ENCODE data around the gene BACH2.

DNA sequence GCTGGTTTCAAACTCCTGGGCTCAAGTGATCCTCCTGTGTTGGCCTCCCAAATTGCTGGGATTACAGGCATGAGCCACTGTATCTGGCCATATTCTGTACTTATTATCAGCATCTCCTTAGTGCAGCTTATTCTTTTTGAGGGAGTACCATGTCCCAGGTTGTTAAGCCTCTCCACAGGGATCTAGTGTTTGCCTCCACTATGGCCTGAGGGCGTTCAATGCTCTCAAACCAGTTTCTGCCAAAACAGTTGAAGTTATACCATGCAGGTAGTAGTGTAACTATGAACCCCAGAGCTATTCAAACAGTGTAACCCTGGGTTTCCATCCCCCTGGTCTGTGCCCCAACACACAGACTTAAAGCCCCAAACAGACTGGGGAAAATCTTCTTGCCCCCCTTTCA lies 81.7 kb downstream of the BACH2 start:
- no peak for TF ChIP-seq POLR2A (conservative IDR thresholded peaks at IDR 0.05)
- TF ChIP-seq JUNB (CRISPR knock-in tag; conservative IDR thresholded peaks at IDR 0.05) = no peak
- TF ChIP-seq, protein P1, sequence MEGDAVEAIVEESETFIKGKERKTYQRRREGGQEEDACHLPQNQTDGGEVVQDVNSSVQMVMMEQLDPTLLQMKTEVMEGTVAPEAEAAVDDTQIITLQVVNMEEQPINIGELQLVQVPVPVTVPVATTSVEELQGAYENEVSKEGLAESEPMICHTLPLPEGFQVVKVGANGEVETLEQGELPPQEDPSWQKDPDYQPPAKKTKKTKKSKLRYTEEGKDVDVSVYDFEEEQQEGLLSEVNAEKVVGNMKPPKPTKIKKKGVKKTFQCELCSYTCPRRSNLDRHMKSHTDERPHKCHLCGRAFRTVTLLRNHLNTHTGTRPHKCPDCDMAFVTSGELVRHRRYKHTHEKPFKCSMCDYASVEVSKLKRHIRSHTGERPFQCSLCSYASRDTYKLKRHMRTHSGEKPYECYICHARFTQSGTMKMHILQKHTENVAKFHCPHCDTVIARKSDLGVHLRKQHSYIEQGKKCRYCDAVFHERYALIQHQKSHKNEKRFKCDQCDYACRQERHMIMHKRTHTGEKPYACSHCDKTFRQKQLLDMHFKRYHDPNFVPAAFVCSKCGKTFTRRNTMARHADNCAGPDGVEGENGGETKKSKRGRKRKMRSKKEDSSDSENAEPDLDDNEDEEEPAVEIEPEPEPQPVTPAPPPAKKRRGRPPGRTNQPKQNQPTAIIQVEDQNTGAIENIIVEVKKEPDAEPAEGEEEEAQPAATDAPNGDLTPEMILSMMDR (IDR thresholded peaks at IDR 0.05 in 2 of 3, conservative IDR thresholded peaks at IDR 0.05 in 1 of 3; ENCODE audit: insufficient read depth in 2 of 3, low read depth in 1 of 3, low read length in 3 of 3) = no peak
- no peak for TF ChIP-seq CBX3 (IDR thresholded peaks at IDR 0.05; ENCODE audit: borderline replicate concordance in 1 of 2, low read length in 2 of 2)
- TF ChIP-seq JUND (IDR thresholded peaks at IDR 0.05; ENCODE audit: borderline replicate concordance, low read depth, low read length) = no peak
- no peak for TF ChIP-seq JUND (tag; IDR thresholded peaks at IDR 0.05; ENCODE audit: borderline replicate concordance, low read depth, low read length)
- TF ChIP-seq, protein P2, sequence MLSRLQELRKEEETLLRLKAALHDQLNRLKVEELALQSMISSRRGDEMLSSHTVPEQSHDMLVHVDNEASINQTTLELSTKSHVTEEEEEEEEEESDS (CRISPR knock-in tag; IDR thresholded peaks at IDR 0.05) = no peak
- TF ChIP-seq POLR2AphosphoS5 (IDR thresholded peaks at IDR 0.05; ENCODE audit: control insufficient read depth, insufficient read depth, low read depth, low read length) = no peak
- no peak for TF ChIP-seq EHMT2 (IDR thresholded peaks at IDR 0.05)

All from K562 (cell line).